ENCODE data around the gene DHRS13.
A peak's percentile ranks its signal among the peaks of the same experiment; 100 is the strongest.

DHRS13 gene

GRCh38 chr17:28917029-28917428, 14.2 kb upstream of the DHRS13 start:
- peak overlapping the region; percentile 3; the same call in 1 of the 2 replicates for H3K27ac ChIP-seq
- TF ChIP-seq CTCF (conservative IDR thresholded peaks at IDR 0.05) (no peak), ZFX (IDR thresholded peaks at IDR 0.05) (no peak)

- no peak for TF ChIP-seq ZFX (IDR thresholded peaks at IDR 0.05)
- TF ChIP-seq CTCF (conservative IDR thresholded peaks at IDR 0.05): peak; percentile 82
Measured at GRCh38 chr17:28916302-28916934, 13.5 kb upstream of the DHRS13 start.

GRCh38 chr17:28912938-28913333, 10.1 kb upstream of the DHRS13 start:
- no peak overlapping the region for H3K27ac ChIP-seq
- TF ChIP-seq CTCF (conservative IDR thresholded peaks at IDR 0.05): no peak
- TF ChIP-seq ZFX (IDR thresholded peaks at IDR 0.05): no peak

More at GRCh38 chr17:28916302-28916934, 13.5 kb upstream of the DHRS13 start:
- H3K27ac ChIP-seq: no peak overlapping the region

GRCh38 chr17:28912281-28912937, 9.5 kb upstream of the DHRS13 start:
- no peak overlapping the region for H3K27ac ChIP-seq
- no peak for TF ChIP-seq ZFX (IDR thresholded peaks at IDR 0.05)
- TF ChIP-seq CTCF (conservative IDR thresholded peaks at IDR 0.05): no peak; the same call in 1 of the 2 replicates

- no peak for TF ChIP-seq ZFX (IDR thresholded peaks at IDR 0.05)
- TF ChIP-seq CTCF (conservative IDR thresholded peaks at IDR 0.05): no peak
- H3K27ac ChIP-seq: no peak overlapping the region
Measured at GRCh38 chr17:28911411-28912045, 8.6 kb upstream of the DHRS13 start.

GRCh38 chr17:28910534-28910933, 7.7 kb upstream of the DHRS13 start:
- no peak for TF ChIP-seq ZFX (IDR thresholded peaks at IDR 0.05)
- TF ChIP-seq CTCF (conservative IDR thresholded peaks at IDR 0.05): no peak

GRCh38 chr17:28908640-28909167, 5.8 kb upstream of the DHRS13 start:
- no peak for TF ChIP-seq ZFX (IDR thresholded peaks at IDR 0.05)
- TF ChIP-seq CTCF (conservative IDR thresholded peaks at IDR 0.05): no peak
- peak overlapping the region; percentile 5 for H3K27ac ChIP-seq

More at GRCh38 chr17:28910534-28910933, 7.7 kb upstream of the DHRS13 start:
- no peak overlapping the region for H3K27ac ChIP-seq

All from C4-2B (cell line).